OCI-LY7 (cell line): ENCODE measurements around the gene TMEM127. TPM values are rescaled to one million over a fixed set of nuclear protein-coding genes. Genes with fewer than 3 reads are reported as not detected.
"Not testable (repeated sequence)": the region's sequence is repeated elsewhere in the genome, so short reads cannot be mapped to it uniquely, and the experiment has no call there.

ENCODE experiments used
- BruUV-seq: library from RNA; stranded (reverse); fragments of 400-500 nt; replicated peaks from 2 replicates; lab custom pipeline; 2021; lab: Mats Ljungman, UMichigan
- CTCF ChIA-PET: fragments of 300-600 bp; sonication (Branson Sonifier 250); formaldehyde crosslinking; loops from one replicate; lab custom pipeline; 2022; ENCODE audit warnings: antibody characterized with exemption; ENCODE audit not compliant: unreplicated experiment; lab: Charles Lee
- POLR2A ChIA-PET: fragments of 300-600 bp; sonication (Branson Sonifier 250); formaldehyde crosslinking; loops from one replicate; lab custom pipeline; 2022; ENCODE audit warnings: antibody characterized with exemption; lab: Charles Lee
- DNase-seq: peaks from one replicate; pipeline ENCODE4 v3.0.0-alpha.2; 2015; ENCODE audit warnings: low spot score
- H2AFZ ChIP-seq: fragments of 200-600 bp; sonication (generic), shearing (Covaris generic); 2 replicates; pipeline ENCODE4 v1.6.1; 2014; ENCODE audit warnings: mild to moderate bottlenecking, antibody characterized with exemption, low read length, moderate library complexity
- H3K27ac ChIP-seq: fragments of 200-600 bp; sonication (generic); 2 replicates; pipeline ENCODE4 v1.5.1; 2014; ENCODE audit warnings: mixed run types, low read depth, mild to moderate bottlenecking, moderate library complexity, low read length, inconsistent platforms; ENCODE audit not compliant: poor library complexity, severe bottlenecking
- H3K36me3 ChIP-seq: fragments of 200-600 bp; sonication (generic); 2 replicates; pipeline ENCODE4 v1.6.1; 2014; ENCODE audit warnings: mild to moderate bottlenecking, antibody characterized with exemption, low read length, moderate library complexity, mixed read lengths; ENCODE audit not compliant: insufficient read depth
- H3K4me1 ChIP-seq: fragments of 200-600 bp; sonication (generic); 2 replicates; pipeline ENCODE4 v1.5.1; 2014; ENCODE audit warnings: mild to moderate bottlenecking, low read length; ENCODE audit not compliant: insufficient read depth, poor library complexity, severe bottlenecking
- H3K4me2 ChIP-seq: fragments of 200-600 bp; sonication (generic); 2 replicates; pipeline ENCODE4 v1.6.1; 2014; ENCODE audit warnings: mild to moderate bottlenecking, low read length
- H3K4me3 ChIP-seq: fragments of 200-600 bp; sonication (generic); 2 replicates; pipeline ENCODE4 v1.5.1; 2014; ENCODE audit warnings: mild to moderate bottlenecking, low read depth, low read length; ENCODE audit not compliant: poor library complexity, severe bottlenecking
- H3K79me2 ChIP-seq: fragments of 200-600 bp; sonication (generic); 2 replicates; pipeline ENCODE4 v1.6.1; 2016; ENCODE audit warnings: low read depth, mild to moderate bottlenecking, low read length, moderate library complexity, mixed read lengths; ENCODE audit not compliant: insufficient read depth
- H3K9me2 ChIP-seq: fragments of 200-600 bp; sonication (generic); 2 replicates; pipeline ENCODE4 v1.6.1; 2016; ENCODE audit warnings: mild to moderate bottlenecking, low read length, mixed read lengths; ENCODE audit not compliant: insufficient read depth
- H3K9me3 ChIP-seq: fragments of 200-600 bp; sonication (generic); 2 replicates; pipeline ENCODE4 v1.6.1; 2014; ENCODE audit warnings: mild to moderate bottlenecking, mixed run types, low read length, mixed read lengths
- H4K20me1 ChIP-seq: fragments of 200-600 bp; sonication (generic); 2 replicates; pipeline ENCODE4 v1.6.1; 2014; ENCODE audit warnings: mild to moderate bottlenecking, antibody characterized with exemption, low read length, moderate library complexity, mixed read lengths; ENCODE audit not compliant: insufficient read depth
- CTCF ChIP-seq: fragments of 200-600 bp; sonication (generic); conservative IDR thresholded peaks from 2 replicates; pipeline ENCODE4 v1.5.1; 2014; ENCODE audit warnings: mild to moderate bottlenecking, antibody characterized with exemption, low read length, moderate library complexity, mixed read lengths
- EZH2phosphoT487 ChIP-seq: fragments of 200-600 bp; sonication (generic); IDR thresholded peaks from 2 replicates; pipeline ENCODE4 v1.6.1; 2018; ENCODE audit warnings: low read depth, borderline replicate concordance, mild to moderate bottlenecking, mixed run types, antibody characterized with exemption, low read length, moderate library complexity, mixed read lengths
- intact Hi-C: fragments of 100-400 bp; cut with micrococcal nuclease; formaldehyde crosslinking; loops from one replicate; pipeline ENCODE4 v1.10.0; 2022; ENCODE audit not compliant: unreplicated experiment
- total RNA-seq, 2 experiments: library from RNA; depleted of rRNA in 1 of 2; stranded (reverse); fragments of >200 nt in 1 of 2; shearing (Covaris generic) in 1 of 2; gene quantifications; 2 replicates each; pipeline ENCODE4 v1.2.3, GENCODE V29; 2014 to 2022

Gene TMEM127
- total RNA-seq, 2 experiments from 2014 or later = 12.1 to 20.4 TPM

- TSS peak; percentile 22 for BruUV-seq
- H3K9me3 ChIP-seq = no peaks in the 10 kb centered on the region
- peak overlapping the region; percentile 28; the same call in 1 of the 2 replicates for H2AFZ ChIP-seq
- intact Hi-C loops = no loop called here
- DNase-seq = peak; percentile 84
- ChIA-PET POLR2A (interaction anchor here (0.5 to 2.0 kb wide), 8 partner anchors 9 to 525 kb away, joined by 3 to 20 read pairs (median 5); partner anchors contain the start of gene STARD7), CTCF (no interaction called here)
- no peaks in the 10 kb centered on the region; the same call in 1 of the 2 replicates for H3K79me2 ChIP-seq
- H3K4me3 ChIP-seq = peak overlapping the region; percentile 42
- no peaks in the 10 kb centered on the region for H3K9me2 ChIP-seq
- no peaks in the 10 kb centered on the region for H4K20me1 ChIP-seq
- H3K36me3 ChIP-seq = no peaks in the 10 kb centered on the region; the same call in 1 of the 2 replicates
- TF ChIP-seq EZH2phosphoT487 = no peak
- TF ChIP-seq CTCF = no peak
- H3K27ac ChIP-seq = peak overlapping the region; percentile 89
- H3K4me1 ChIP-seq = peaks cover 32% of the 10 kb centered on the region
- H3K4me2 ChIP-seq = peak overlapping the region; percentile 69
These were observed 40.7 kb downstream of the TMEM127 start for GRCh38 chr2:96225016-96225533.

- H4K20me1 ChIP-seq, intact Hi-C loops, H3K36me3 ChIP-seq, H3K4me2 ChIP-seq, H3K27ac ChIP-seq, H3K9me2 ChIP-seq, H3K79me2 ChIP-seq, BruUV-seq, CTCF ChIA-PET, H3K9me3 ChIP-seq, POLR2A ChIA-PET, H3K4me3 ChIP-seq, H2AFZ ChIP-seq, DNase-seq: not testable (repeated sequence)
- H3K4me1 ChIP-seq = peaks cover 32% of the 10 kb centered on the region
These were observed 44.7 kb downstream of the TMEM127 start for GRCh38 chr2:96221106-96221505.

- POLR2A ChIA-PET, H2AFZ ChIP-seq, H3K79me2 ChIP-seq, intact Hi-C loops, H3K4me3 ChIP-seq, H3K9me3 ChIP-seq, CTCF ChIA-PET, DNase-seq, H3K27ac ChIP-seq, H3K4me2 ChIP-seq, H3K36me3 ChIP-seq, H3K9me2 ChIP-seq, BruUV-seq, H4K20me1 ChIP-seq: not testable (repeated sequence)
- H3K4me1 ChIP-seq = peaks cover 20% of the 10 kb centered on the region
These were observed 45.8 kb downstream of the TMEM127 start for GRCh38 chr2:96219959-96220358.
